CD14-positive monocyte (primary cell): ENCODE results near the gene ZBTB1. TPM values are rescaled to one million over a fixed set of nuclear protein-coding genes. Genes with fewer than 3 reads are reported as not detected.

Source experiments
- DNase-seq, 3 donors: peaks; one replicate each; pipeline ENCODE4 v3.0.0-alpha.2; 2011 to 2022
- H2AFZ ChIP-seq: 2 replicates; pipeline ENCODE4 v1.6.0; 2012; ENCODE audit warnings: mild to moderate bottlenecking, low read depth, low read length, inconsistent platforms; ENCODE audit not compliant: insufficient read depth, poor library complexity, severe bottlenecking
- H3K27ac ChIP-seq, 2 donors: 1 replicate in 1 of 2; 2 replicates in 1 of 2; pipeline ENCODE4 v1.5.1; 2012 to 2013; ENCODE audit warnings: low read length in 2 of 2, control low read depth in 1 of 2, inconsistent platforms in 1 of 2, low read depth in 1 of 2, mild to moderate bottlenecking in 1 of 2
- H3K27me3 ChIP-seq, 2 donors: one replicate each; pipeline versions ENCODE4 v1.6.0 to v1.6.1; 2011 to 2013; ENCODE audit warnings: low read length in 2 of 2; ENCODE audit not compliant: control insufficient read depth in 2 of 2, insufficient read depth in 2 of 2
- H3K36me3 ChIP-seq, 2 donors: replicated peaks in 1 of 2; 1 replicate in 1 of 2; 2 replicates in 1 of 2; pipeline versions ENCODE4 v1.5.1 to v1.6.1; 2012 to 2013; ENCODE audit warnings: low read length in 2 of 2, control low read depth in 1 of 2, inconsistent platforms in 1 of 2, mild to moderate bottlenecking in 1 of 2; ENCODE audit not compliant: insufficient read depth in 2 of 2, control insufficient read depth in 1 of 2
- H3K4me1 ChIP-seq, 2 donors: 1 replicate in 1 of 2; 2 replicates in 1 of 2; pipeline versions ENCODE4 v1.5.1 to v1.6.1; 2012 to 2013; ENCODE audit warnings: low read length in 2 of 2, control low read depth in 1 of 2, inconsistent platforms in 1 of 2, mild to moderate bottlenecking in 1 of 2, moderate library complexity in 1 of 2; ENCODE audit not compliant: insufficient read depth in 2 of 2, control insufficient read depth in 1 of 2
- H3K4me2 ChIP-seq: replicated peaks from 2 replicates; pipeline ENCODE3; 2012; ENCODE audit warnings: low read length, moderate library complexity, mild to moderate bottlenecking; ENCODE audit not compliant: poor library complexity, severe bottlenecking; ENCODE audit errors: extremely low read depth
- H3K4me3 ChIP-seq, 3 experiments: fragments of 200-600 bp in 1 of 3; sonication (generic) in 1 of 3; replicated peaks in 1 of 3; 1 replicate in 2 of 3; 2 replicates in 1 of 3; pipeline ENCODE4 v1.5.1; 2011 to 2013; ENCODE audit warnings: low read length in 3 of 3, mild to moderate bottlenecking in 3 of 3, control low read depth in 2 of 3, low read depth in 2 of 3, inconsistent platforms in 1 of 3, moderate library complexity in 1 of 3
- H3K79me2 ChIP-seq: 2 replicates; pipeline ENCODE4 v1.6.0; 2012; ENCODE audit warnings: mild to moderate bottlenecking, control low read depth, inconsistent platforms, low read length, moderate library complexity; ENCODE audit not compliant: insufficient read depth
- H3K9ac ChIP-seq: 2 replicates; pipeline ENCODE4 v1.6.0; 2017; ENCODE audit warnings: low read length, mild to moderate bottlenecking; ENCODE audit not compliant: insufficient read depth, poor library complexity, severe bottlenecking
- H3K9me3 ChIP-seq, 2 donors: replicated peaks in 1 of 2; 1 replicate in 1 of 2; 2 replicates in 1 of 2; pipeline versions ENCODE4 v1.5.1 to v1.6.1; 2012 to 2013; ENCODE audit warnings: low read length in 2 of 2, control low read depth in 1 of 2; ENCODE audit not compliant: control insufficient read depth in 1 of 2, insufficient read depth in 1 of 2
- H4K20me1 ChIP-seq: 2 replicates; pipeline ENCODE4 v1.6.0; 2012; ENCODE audit warnings: mild to moderate bottlenecking, low read length, control low read depth, moderate library complexity; ENCODE audit not compliant: insufficient read depth
- H3K27ac Mint-ChIP-seq, 7 donors: one replicate each; pipeline ENCODE4 v1.8.0; 2020; ENCODE audit warnings: mild to moderate bottlenecking in 7 of 7, mixed read lengths in 7 of 7, moderate library complexity in 6 of 7, inconsistent platforms in 2 of 7
- H3K27me3 Mint-ChIP-seq, 3 donors: one replicate each; pipeline ENCODE4 v1.8.0; 2021 to 2022; ENCODE audit warnings: low read depth in 3 of 3, mild to moderate bottlenecking in 3 of 3, mixed read lengths in 3 of 3, moderate library complexity in 3 of 3, inconsistent platforms in 1 of 3
- H3K36me3 Mint-ChIP-seq, 2 donors: one replicate each; pipeline ENCODE4 v1.8.0; 2020; ENCODE audit warnings: mixed read lengths in 2 of 2, inconsistent platforms in 1 of 2, mild to moderate bottlenecking in 1 of 2
- H3K4me1 Mint-ChIP-seq: one replicate; pipeline ENCODE4 v1.8.0; 2020; ENCODE audit warnings: mild to moderate bottlenecking, mixed read lengths
- H3K4me3 Mint-ChIP-seq, 2 donors: one replicate each; pipeline ENCODE4 v1.8.0; 2020; ENCODE audit warnings: mild to moderate bottlenecking in 2 of 2, mixed read lengths in 2 of 2, moderate library complexity in 1 of 2
- H3K9me3 Mint-ChIP-seq, 7 donors: one replicate each; pipeline ENCODE4 v1.8.0; 2020 to 2022; ENCODE audit warnings: mixed read lengths in 7 of 7, mild to moderate bottlenecking in 6 of 7, moderate library complexity in 6 of 7, inconsistent platforms in 2 of 7
- CTCF ChIP-seq: fragments of 200-600 bp; IDR thresholded peaks from one replicate; pipeline ENCODE4 v1.8.0; 2022; ENCODE audit warnings: antibody characterized with exemption, mild to moderate bottlenecking
- WGBS: methylation state at CpG from one replicate; pipeline ENCODE4 v1.1.5; 2013; ENCODE audit warnings: missing lambda C conversion rate; ENCODE audit not compliant: insufficient coverage; 5-methylcytosine and 5-hydroxymethylcytosine counted together
- intact Hi-C, 2 donors: fragments of 100-400 bp; cut with micrococcal nuclease; formaldehyde crosslinking; loops; one replicate each; pipeline versions ENCODE4 v1.15.0 to v1.15.1; 2023
- polyA plus RNA-seq, 3 donors: library from polyadenylated mRNA; depleted of rRNA in 1 of 3; unstranded in 2 of 3; stranded (reverse) in 1 of 3; fragments of 300-500 nt in 2 of 3; fragments of >200 nt in 1 of 3; fragmentation: Illumina TruSeq in 2 of 3; gene quantifications; 1 replicate in 2 of 3; 2 replicates in 1 of 3; pipeline ENCODE4 v1.2.3, GENCODE V29; 2012 to 2021

ZBTB1 gene
- polyA plus RNA-seq, 3 donors = 27.7 to 45.4 (median 33.4) TPM

DNA sequence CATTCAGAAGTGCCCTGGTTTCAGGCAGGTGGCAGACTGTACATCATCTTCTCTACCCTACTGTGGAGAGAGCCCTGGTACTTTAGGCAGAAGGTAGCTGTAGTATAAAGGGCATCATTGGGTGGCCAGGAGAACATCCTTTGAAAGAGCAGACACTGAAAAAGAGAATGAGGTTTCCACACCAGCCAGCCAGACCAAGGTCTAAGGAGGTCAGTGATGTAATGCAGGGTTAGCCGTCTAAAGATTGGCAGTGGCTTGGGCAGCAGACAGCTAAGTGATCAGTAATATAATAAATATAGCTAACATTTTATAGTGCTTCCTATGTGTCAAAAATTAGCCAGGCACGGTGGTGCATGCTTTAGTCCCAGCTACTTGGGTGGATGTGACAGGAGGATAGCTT lies 12.9 kb upstream of the ZBTB1 start:
- Histone ChIP-seq H3K36me3 (peaks cover 22 to 50% of the 10 kb centered on the region in 2 donors), H3K4me1 (no peaks in the 10 kb centered on the region), H3K79me2 (no peaks in the 10 kb centered on the region), H2AFZ (no peak overlapping the region), H3K27me3 (no peaks in the 10 kb centered on the region), H3K27ac (no peak overlapping the region), H3K4me2 (no peak overlapping the region), H3K4me3 (no peak overlapping the region), H3K9me3 (no peaks in the 10 kb centered on the region), H4K20me1 (no peaks in the 10 kb centered on the region), H3K9ac (no peak overlapping the region)
- H3K4me3 Mint-ChIP-seq = no peak overlapping the region
- intact Hi-C loops = no loop called here
- no peak overlapping the region for H3K27ac Mint-ChIP-seq
- WGBS = no CpG with 5 or more reads among the region's 2 CpGs
- no peaks in the 10 kb centered on the region for H3K9me3 Mint-ChIP-seq
- H3K27me3 Mint-ChIP-seq = no peaks in the 10 kb centered on the region
- no peak for DNase-seq
- H3K36me3 Mint-ChIP-seq = peaks cover 40 to 45% of the 10 kb centered on the region in 2 donors
- no peak for TF ChIP-seq CTCF
- no peaks in the 10 kb centered on the region for H3K4me1 Mint-ChIP-seq

DNA sequence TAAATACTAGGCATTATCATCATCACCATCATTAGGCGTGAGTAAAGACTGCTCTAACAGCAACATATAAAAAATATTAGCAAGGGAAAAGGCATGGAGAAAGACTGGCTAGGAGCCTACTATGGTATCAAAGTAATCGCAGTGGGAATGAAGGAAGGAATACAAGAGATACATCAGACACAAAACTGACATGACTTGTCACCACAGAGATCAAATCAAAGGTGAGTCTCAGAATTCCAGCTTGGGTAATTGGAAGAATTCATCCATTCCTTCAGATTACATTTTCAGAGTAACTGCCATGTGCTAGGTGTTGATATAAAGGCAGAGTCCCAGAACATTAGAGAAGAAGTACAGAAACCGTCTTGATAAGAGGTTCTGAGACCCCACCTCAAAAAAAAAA lies 11.1 kb upstream of the ZBTB1 start:
- Mint-ChIP-seq H3K36me3 (peaks cover 26 to 29% of the 10 kb centered on the region in 2 donors), H3K9me3 (no peaks in the 10 kb centered on the region), H3K4me1 (no peaks in the 10 kb centered on the region), H3K27ac (no peak overlapping the region), H3K4me3 (no peak overlapping the region), H3K27me3 (no peaks in the 10 kb centered on the region)
- no peak for DNase-seq
- H3K4me1 ChIP-seq = no peaks in the 10 kb centered on the region
- H4K20me1 ChIP-seq = no peaks in the 10 kb centered on the region
- no peaks in the 10 kb centered on the region for H3K27me3 ChIP-seq
- whole genome bisulfite sequencing = no CpG with 5 or more reads among the region's 3 CpGs
- no peak for TF ChIP-seq CTCF
- no peak overlapping the region for H3K4me2 ChIP-seq
- no peak overlapping the region for H3K9ac ChIP-seq
- H3K27ac ChIP-seq = no peak overlapping the region
- H3K79me2 ChIP-seq = no peaks in the 10 kb centered on the region
- no peak overlapping the region for H2AFZ ChIP-seq
- peaks cover 3 to 32% of the 10 kb centered on the region in 2 donors for H3K36me3 ChIP-seq
- H3K9me3 ChIP-seq = no peaks in the 10 kb centered on the region
- no peak overlapping the region for H3K4me3 ChIP-seq
- intact Hi-C loops = no loop called here
